Neural progenitor cell (in vitro differentiated cells): ENCODE measurements around the gene METRN. TPM values are rescaled to one million over a fixed set of nuclear protein-coding genes. Genes with fewer than 3 reads are reported as not detected.

Experiments used
- DNase-seq: peaks from one replicate; pipeline ENCODE4 v3.0.0-alpha.2; 2016; ENCODE audit warnings: low spot score
- H2AFZ ChIP-seq: fragments of 200-600 bp; sonication (generic); replicated peaks from 2 replicates; pipeline ENCODE4 v1.6.1; 2016; ENCODE audit warnings: antibody characterized with exemption
- H3F3A ChIP-seq: fragments of 200-600 bp; sonication (generic); 2 replicates; pipeline ENCODE4 v1.6.1; 2016; ENCODE audit warnings: antibody characterized with exemption, low read depth
- H3K27ac ChIP-seq: fragments of 200-600 bp; sonication (generic); 2 replicates; pipeline ENCODE4 v1.5.1; 2016; ENCODE audit warnings: mild to moderate bottlenecking
- H3K27me3 ChIP-seq: fragments of 200-600 bp; sonication (generic); 2 replicates; pipeline ENCODE4 v1.6.1; 2016; ENCODE audit warnings: mild to moderate bottlenecking, moderate library complexity
- H3K36me3 ChIP-seq: fragments of 200-600 bp; sonication (generic); 2 replicates; pipeline ENCODE4 v1.5.1; 2016
- H3K4me1 ChIP-seq: fragments of 200-600 bp; sonication (generic); 2 replicates; pipeline ENCODE4 v1.6.1; 2016; ENCODE audit warnings: mixed run types
- H3K4me2 ChIP-seq: fragments of 200-600 bp; sonication (generic); 2 replicates; pipeline ENCODE4 v1.6.1; 2016
- H3K4me3 ChIP-seq: fragments of 200-600 bp; sonication (generic); 2 replicates; pipeline ENCODE4 v1.5.1; 2016
- H3K79me2 ChIP-seq: fragments of 200-600 bp; sonication (generic); 2 replicates; pipeline ENCODE4 v1.6.1; 2016; ENCODE audit warnings: low read depth
- H3K9ac ChIP-seq: fragments of 200-600 bp; sonication (generic); 2 replicates; pipeline ENCODE4 v1.6.1; 2016
- H3K9me3 ChIP-seq: fragments of 200-600 bp; sonication (generic); 2 replicates; pipeline ENCODE4 v1.5.1; 2016; ENCODE audit warnings: low read depth
- H4K20me1 ChIP-seq: fragments of 200-600 bp; sonication (generic); 2 replicates; pipeline ENCODE4 v1.6.1; 2016; ENCODE audit warnings: low read depth
- H3K27ac Mint-ChIP-seq: 3 replicates; pipeline ENCODE4 v1.8.0; 2021; ENCODE audit warnings: mixed read lengths
- H3K27me3 Mint-ChIP-seq: 2 replicates; pipeline ENCODE4 v1.8.0; 2022; ENCODE audit warnings: low read depth, mild to moderate bottlenecking, inconsistent platforms, moderate library complexity, mixed read lengths; ENCODE audit not compliant: insufficient read depth
- H3K36me3 Mint-ChIP-seq: 3 replicates; pipeline ENCODE4 v1.8.0; 2021; ENCODE audit warnings: mixed read lengths
- H3K4me1 Mint-ChIP-seq: 3 replicates; pipeline ENCODE4 v1.8.0; 2021; ENCODE audit warnings: mixed read lengths
- H3K4me3 Mint-ChIP-seq: 3 replicates; pipeline ENCODE4 v1.8.0; 2021; ENCODE audit warnings: mild to moderate bottlenecking, moderate library complexity, mixed read lengths
- H3K9me3 Mint-ChIP-seq: 3 replicates; pipeline ENCODE4 v1.8.0; 2020; ENCODE audit warnings: mixed read lengths
- CTCF ChIP-seq: fragments of 200-600 bp; sonication (generic); IDR thresholded peaks from 2 replicates; pipeline ENCODE4 v1.5.1; 2017; ENCODE audit warnings: antibody characterized with exemption, mild to moderate bottlenecking
- EZH2 ChIP-seq: fragments of 200-600 bp; sonication (generic); IDR thresholded peaks from 2 replicates; pipeline ENCODE4 v1.6.1; 2017; ENCODE audit warnings: antibody characterized with exemption, mild to moderate bottlenecking, moderate library complexity
- EZH2phosphoT487 ChIP-seq: fragments of 200-600 bp; sonication (generic); IDR thresholded peaks from 2 replicates; pipeline ENCODE4 v1.6.1; 2017; ENCODE audit warnings: antibody characterized with exemption
- total RNA-seq: library from RNA; depleted of rRNA; stranded (reverse); fragments of >200 nt; gene quantifications from 2 replicates; pipeline ENCODE4 v1.2.3, GENCODE V29; 2015; ENCODE audit warnings: low replicate concordance

Gene METRN
- total RNA-seq, 1 donor from 2014 or later: 24.3 TPM

GRCh38 chr16:716768-717325 is 1.9 kb downstream of the METRN start:
- H4K20me1 ChIP-seq: peaks cover 49% of the 10 kb centered on the region
- H3K27ac Mint-ChIP-seq: no peak overlapping the region
- no peak for DNase-seq
- H3K9me3 Mint-ChIP-seq: no peaks in the 10 kb centered on the region
- peak overlapping the region; percentile 92 for H3K4me2 ChIP-seq
- no peaks in the 10 kb centered on the region for H3K36me3 ChIP-seq
- peaks cover 40% of the 10 kb centered on the region for H3K4me1 Mint-ChIP-seq
- peak overlapping the region; percentile 95 for H3K4me3 ChIP-seq
- peaks cover 37% of the 10 kb centered on the region for H3K4me1 ChIP-seq
- peaks cover 29% of the 10 kb centered on the region for H3K27me3 ChIP-seq
- H3K79me2 ChIP-seq: no peaks in the 10 kb centered on the region
- peaks cover 46% of the 10 kb centered on the region for H3F3A ChIP-seq
- no peaks in the 10 kb centered on the region for H3K9me3 ChIP-seq
- no peak overlapping the region for H2AFZ ChIP-seq
- peaks cover 2% of the 10 kb centered on the region for H3K36me3 Mint-ChIP-seq
- H3K27ac ChIP-seq: no peak overlapping the region
- peak overlapping the region; percentile 88 for H3K4me3 Mint-ChIP-seq
- no peak overlapping the region for H3K9ac ChIP-seq
- H3K27me3 Mint-ChIP-seq: peaks cover 12% of the 10 kb centered on the region
- TF ChIP-seq EZH2phosphoT487 (no peak), CTCF (no peak), EZH2 (no peak)

- no peak overlapping the region for H3K27ac ChIP-seq
Measured at GRCh38 chr16:717450-718245, 2.7 kb downstream of the METRN start.

GRCh38 chr16:718389-718788 is 3.5 kb downstream of the METRN start:
- Histone ChIP-seq H3K9ac (no peak overlapping the region), H3K27ac (no peak overlapping the region)
- peaks cover 35% of the 10 kb centered on the region for H3K4me1 Mint-ChIP-seq

More at GRCh38 chr16:717450-718245, 2.7 kb downstream of the METRN start:
- peaks cover 2% of the 10 kb centered on the region for H3K36me3 Mint-ChIP-seq
- no peaks in the 10 kb centered on the region for H3K36me3 ChIP-seq
- TF ChIP-seq EZH2: no peak
- TF ChIP-seq EZH2phosphoT487: no peak
- TF ChIP-seq CTCF: no peak
- peaks cover 37% of the 10 kb centered on the region for H3K4me1 ChIP-seq
- H3K9me3 ChIP-seq: no peaks in the 10 kb centered on the region
- DNase-seq: peak; percentile 39
- H3K9me3 Mint-ChIP-seq: no peaks in the 10 kb centered on the region
- peak overlapping the region; percentile 30 for H3K4me3 Mint-ChIP-seq
- no peak overlapping the region for H3K4me2 ChIP-seq
- H3K79me2 ChIP-seq: no peaks in the 10 kb centered on the region
- peaks cover 38% of the 10 kb centered on the region for H3K4me1 Mint-ChIP-seq
- peaks cover 12% of the 10 kb centered on the region for H3K27me3 Mint-ChIP-seq
- H2AFZ ChIP-seq: no peak overlapping the region
- no peak overlapping the region for H3K9ac ChIP-seq
- peaks cover 21% of the 10 kb centered on the region for H3K27me3 ChIP-seq
- H3K27ac Mint-ChIP-seq: no peak overlapping the region
- peaks cover 57% of the 10 kb centered on the region for H4K20me1 ChIP-seq
- peaks cover 38% of the 10 kb centered on the region for H3F3A ChIP-seq
- no peak overlapping the region for H3K4me3 ChIP-seq

More at GRCh38 chr16:718389-718788, 3.5 kb downstream of the METRN start:
- Histone ChIP-seq H3K9me3 (no peaks in the 10 kb centered on the region), H2AFZ (no peak overlapping the region), H3K27me3 (peaks cover 13% of the 10 kb centered on the region), H3F3A (peaks cover 34% of the 10 kb centered on the region), H3K4me1 (peaks cover 37% of the 10 kb centered on the region), H4K20me1 (peaks cover 60% of the 10 kb centered on the region), H3K36me3 (no peaks in the 10 kb centered on the region), H3K4me2 (no peak overlapping the region), H3K79me2 (no peaks in the 10 kb centered on the region), H3K4me3 (no peak overlapping the region)
- Mint-ChIP-seq H3K36me3 (peaks cover 2% of the 10 kb centered on the region), H3K9me3 (no peaks in the 10 kb centered on the region), H3K27me3 (peaks cover 10% of the 10 kb centered on the region), H3K4me3 (peak overlapping the region; percentile 89), H3K27ac (no peak overlapping the region)
- no peak for DNase-seq
- TF ChIP-seq EZH2phosphoT487: no peak
- no peak for TF ChIP-seq CTCF
- no peak for TF ChIP-seq EZH2
